Coronary artery (tissue), 2 donors: ENCODE measurements around the gene TNFAIP3.
"Not testable (repeated sequence)": the region's sequence is repeated elsewhere in the genome, so short reads cannot be mapped to it uniquely, and the experiment has no call there.

Experiments used
- DNase-seq: peaks from one replicate; pipeline ENCODE4 v3.0.0-alpha.2; 2017; ENCODE audit warnings: low spot score
- H3K27ac ChIP-seq, 2 donors: fragments of 200-600 bp; sonication (generic); one replicate each; pipeline ENCODE4 v1.5.1; 2016 to 2019
- H3K4me3 ChIP-seq: fragments of 200-600 bp; sonication (generic); 2 replicates; pipeline ENCODE4 v1.5.1; 2016; ENCODE audit warnings: mild to moderate bottlenecking, moderate library complexity
- CTCF ChIP-seq: fragments of 200-600 bp; sonication (generic); IDR thresholded peaks from one replicate; pipeline ENCODE4 v1.5.1; 2019; ENCODE audit warnings: antibody characterized with exemption

Gene TNFAIP3

GRCh38 chr6:137843211-137843610 lies 23.8 kb upstream of the TNFAIP3 start:
- Histone ChIP-seq H3K27ac (no peak overlapping the region), H3K4me3 (no peak overlapping the region)
- TF ChIP-seq CTCF: no peak
- no peak for DNase-seq

GRCh38 chr6:137844327-137844726 lies 22.7 kb upstream of the TNFAIP3 start:
- not testable (repeated sequence) for DNase-seq, H3K27ac ChIP-seq, H3K4me3 ChIP-seq

GRCh38 chr6:137844773-137845172 lies 22.3 kb upstream of the TNFAIP3 start:
- not testable (repeated sequence) for DNase-seq, H3K27ac ChIP-seq

GRCh38 chr6:137845460-137845859 lies 21.6 kb upstream of the TNFAIP3 start:
- H3K27ac ChIP-seq: no peak overlapping the region
- H3K4me3 ChIP-seq: no peak overlapping the region
- no peak for TF ChIP-seq CTCF
- no peak for DNase-seq

More at GRCh38 chr6:137844773-137845172, 22.3 kb upstream of the TNFAIP3 start:
- not testable (repeated sequence) for H3K4me3 ChIP-seq

- no peak for DNase-seq
- H3K27ac ChIP-seq: peak overlapping the region in 1 of 2 donors; percentile 45
Observed at GRCh38 chr6:137846274-137846673, 20.8 kb upstream of the TNFAIP3 start.

GRCh38 chr6:137846772-137847313 lies 20.2 kb upstream of the TNFAIP3 start:
- no peak for TF ChIP-seq CTCF
- no peak for DNase-seq

More at GRCh38 chr6:137846274-137846673, 20.8 kb upstream of the TNFAIP3 start:
- no peak overlapping the region for H3K4me3 ChIP-seq
- TF ChIP-seq CTCF: no peak

GRCh38 chr6:137847748-137848147 lies 19.3 kb upstream of the TNFAIP3 start:
- DNase-seq: no peak
- peak overlapping the region in 1 of 2 donors; percentile 11 for H3K27ac ChIP-seq
- TF ChIP-seq CTCF: no peak

More at GRCh38 chr6:137846772-137847313, 20.2 kb upstream of the TNFAIP3 start:
- H3K4me3 ChIP-seq: no peak overlapping the region
- peak overlapping the region in 1 of 2 donors; percentile 45 for H3K27ac ChIP-seq

GRCh38 chr6:137848672-137849071 lies 18.4 kb upstream of the TNFAIP3 start:
- Histone ChIP-seq H3K27ac (no peak overlapping the region), H3K4me3 (no peak overlapping the region)
- no peak for DNase-seq
- TF ChIP-seq CTCF: no peak

More at GRCh38 chr6:137847748-137848147, 19.3 kb upstream of the TNFAIP3 start:
- no peak overlapping the region for H3K4me3 ChIP-seq
